WTC11 (cell line): ENCODE measurements around the gene FLT3. TPM values are rescaled to one million over a fixed set of nuclear protein-coding genes. Genes with fewer than 3 reads are reported as not detected.
A peak's percentile ranks its signal among the peaks of the same experiment; 100 is the strongest.

Experiments used
- ATAC-seq: fragments of 200-7000 bp; cut with Tn5 transposase; 2 replicates; pipeline ENCODE4 v1.10.0; 2021; ENCODE audit warnings: mild to moderate bottlenecking, moderate library complexity
- CTCF ChIA-PET: fragments of 300-600 bp; sonication (Branson Sonifier 250); formaldehyde crosslinking; loops from one replicate; lab custom pipeline; 2021; ENCODE audit warnings: antibody characterized with exemption; lab: Charles Lee
- POLR2A ChIA-PET: fragments of 350-600 bp; sonication (Branson Sonifier 250); formaldehyde crosslinking; loops from one replicate; lab custom pipeline; 2021; ENCODE audit warnings: antibody characterized with exemption; lab: Charles Lee
- DNase-seq: peaks from one replicate; pipeline ENCODE4 v3.0.0; 2021; ENCODE audit warnings: low spot score
- H3K27ac Mint-ChIP-seq: 2 replicates; pipeline ENCODE4 v1.8.0; 2021; ENCODE audit warnings: mixed read lengths
- H3K27me3 Mint-ChIP-seq: 2 replicates; pipeline ENCODE4 v1.8.0; 2021; ENCODE audit warnings: low read depth, mild to moderate bottlenecking, moderate library complexity, mixed read lengths
- H3K36me3 Mint-ChIP-seq: 2 replicates; pipeline ENCODE4 v1.8.0; 2021; ENCODE audit warnings: mixed read lengths
- H3K4me1 Mint-ChIP-seq: 2 replicates; pipeline ENCODE4 v1.8.0; 2022; ENCODE audit warnings: mixed read lengths
- H3K4me3 Mint-ChIP-seq: 2 replicates; pipeline ENCODE4 v1.8.0; 2021; ENCODE audit warnings: mild to moderate bottlenecking, moderate library complexity, mixed read lengths
- H3K9me3 Mint-ChIP-seq: 2 replicates; pipeline ENCODE4 v1.8.0; 2021; ENCODE audit warnings: mixed read lengths
- CBFB ChIP-seq: sonication (generic); formaldehyde crosslinking; IDR thresholded peaks from 2 replicates; pipeline ENCODE4 v1.8.1; 2022; ENCODE audit warnings: mild to moderate bottlenecking, low read depth, missing genetic modification reagents
- CREM ChIP-seq: sonication (generic); formaldehyde crosslinking; IDR thresholded peaks from 2 replicates; pipeline ENCODE4 v1.8.1; 2022; ENCODE audit warnings: mild to moderate bottlenecking, missing genetic modification reagents, moderate library complexity
- FOXK1 ChIP-seq: sonication (generic); formaldehyde crosslinking; IDR thresholded peaks from 2 replicates; pipeline ENCODE4 v1.8.0; 2022; ENCODE audit warnings: mild to moderate bottlenecking, moderate library complexity, missing genetic modification reagents
- MYBL2 ChIP-seq: sonication (generic); formaldehyde crosslinking; IDR thresholded peaks from 2 replicates; pipeline ENCODE4 v1.8.1; 2023; ENCODE audit warnings: mild to moderate bottlenecking, moderate library complexity, missing genetic modification reagents
- NFYB ChIP-seq: sonication (generic); formaldehyde crosslinking; conservative IDR thresholded peaks from 2 replicates; pipeline ENCODE4 v1.8.0; 2022; ENCODE audit warnings: low read depth, missing genetic modification reagents
- NR3C1 ChIP-seq: sonication (generic); formaldehyde crosslinking; conservative IDR thresholded peaks from 2 replicates; pipeline ENCODE4 v1.8.1; 2023; ENCODE audit warnings: low read depth, mild to moderate bottlenecking, missing genetic modification reagents
- RELA ChIP-seq: sonication (generic); formaldehyde crosslinking; IDR thresholded peaks from 2 replicates; pipeline ENCODE4 v1.8.1; 2022; ENCODE audit warnings: missing genetic modification reagents, mild to moderate bottlenecking, borderline replicate concordance
- TCF7 ChIP-seq: sonication (generic); formaldehyde crosslinking; IDR thresholded peaks from 2 replicates; pipeline ENCODE4 v1.8.0; 2022; ENCODE audit warnings: mild to moderate bottlenecking, low read depth, missing genetic modification reagents, moderate library complexity
- TEAD4 ChIP-seq: sonication (generic); formaldehyde crosslinking; IDR thresholded peaks from 2 replicates; pipeline ENCODE4 v1.8.0; 2022; ENCODE audit warnings: mild to moderate bottlenecking, missing genetic modification reagents
- ZNF232 ChIP-seq: sonication (generic); formaldehyde crosslinking; IDR thresholded peaks from 2 replicates; pipeline ENCODE4 v1.8.0; 2022; ENCODE audit warnings: mild to moderate bottlenecking, missing genetic modification reagents
- ZNF263 ChIP-seq: sonication (generic); formaldehyde crosslinking; IDR thresholded peaks from 2 replicates; pipeline ENCODE4 v1.8.1; 2022; ENCODE audit warnings: low read depth, mild to moderate bottlenecking, moderate library complexity, missing genetic modification reagents
- ZNF416 ChIP-seq: fragments of 250-450 bp; sonication (Bioruptor Pico); IDR thresholded peaks from 2 replicates; pipeline ENCODE4 v1.9.0; 2021; ENCODE audit warnings: mild to moderate bottlenecking, inconsistent platforms
- total RNA-seq: library from RNA; stranded (reverse); gene quantifications from 3 replicates; pipeline ENCODE4 v1.2.3, GENCODE V29; 2021
- TF ChIP-seq, protein P1 (sequence below): sonication (generic); formaldehyde crosslinking; IDR thresholded peaks from 2 replicates; pipeline ENCODE4 v1.8.1; 2022; ENCODE audit warnings: low read depth, missing genetic modification reagents, borderline replicate concordance
- TF ChIP-seq, protein P2 (sequence below): sonication (generic); formaldehyde crosslinking; IDR thresholded peaks from 2 replicates; pipeline ENCODE4 v1.8.0; 2022; ENCODE audit warnings: missing genetic modification reagents
- TF ChIP-seq, protein P3 (sequence below): sonication (generic); formaldehyde crosslinking; conservative IDR thresholded peaks from 2 replicates; pipeline ENCODE4 v1.8.1; 2022; ENCODE audit warnings: mild to moderate bottlenecking, missing genetic modification reagents
- TF ChIP-seq, protein P4 (sequence below): fragments of 250-450 bp; sonication (Bioruptor Pico); IDR thresholded peaks from 2 replicates; pipeline ENCODE4 v1.9.0; 2021; ENCODE audit warnings: mild to moderate bottlenecking
- TF ChIP-seq, protein P5 (sequence below): sonication (generic); formaldehyde crosslinking; IDR thresholded peaks from 2 replicates; pipeline ENCODE4 v1.8.1; 2022; ENCODE audit warnings: missing genetic modification reagents, borderline replicate concordance
- TF ChIP-seq, protein P6 (sequence below): sonication (generic); formaldehyde crosslinking; IDR thresholded peaks from 2 replicates; pipeline ENCODE4 v1.8.0; 2022; ENCODE audit warnings: mild to moderate bottlenecking, missing genetic modification reagents
- TF ChIP-seq, protein P7 (sequence below): fragments of 250-450 bp; sonication (Bioruptor Pico); IDR thresholded peaks from 2 replicates; pipeline ENCODE4 v1.8.0; 2021; ENCODE audit warnings: mild to moderate bottlenecking

The FLT3 gene
- total RNA-seq, 1 experiment from 2014 or later, result 0.15 TPM

DNA sequence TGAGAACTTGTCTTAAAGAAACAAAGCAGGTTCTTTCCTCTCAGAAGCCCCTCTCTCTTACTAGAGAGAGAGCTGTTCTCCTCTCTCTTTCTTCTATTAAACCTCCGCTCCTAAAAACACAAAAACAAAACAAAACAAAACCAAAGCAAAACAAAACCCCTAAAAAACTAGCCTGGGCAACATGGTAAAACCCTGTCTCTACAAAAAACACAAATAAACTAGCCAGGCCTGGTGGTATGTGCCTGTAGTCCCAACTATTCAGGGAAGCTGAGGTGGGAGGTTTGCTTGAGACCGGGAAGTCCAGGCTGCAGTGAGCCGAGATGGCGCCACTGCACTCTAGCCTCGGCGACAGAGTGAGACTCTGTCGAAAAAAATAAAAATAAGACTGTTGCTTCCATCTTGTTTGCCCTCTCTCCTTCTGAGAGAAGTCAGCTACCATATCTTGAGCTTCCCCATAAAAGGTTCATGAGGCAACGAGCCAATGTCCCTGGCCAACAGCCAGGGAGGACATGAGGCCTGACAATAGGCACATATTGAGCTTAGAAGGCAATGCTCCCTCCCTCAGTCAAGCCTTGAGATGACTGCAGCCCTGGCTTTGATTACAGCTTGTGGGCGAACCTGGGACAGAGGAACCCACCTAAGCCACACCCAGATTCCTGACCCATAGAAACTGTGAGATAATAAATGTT is 17.5 kb upstream of the FLT3 start:
- TF ChIP-seq CBFB (CRISPR knock-in tag) (no peak), TCF7 (CRISPR knock-in tag) (no peak), NR3C1 (CRISPR knock-in tag) (no peak), RELA (no peak), ZNF263 (CRISPR knock-in tag) (no peak)
- TF ChIP-seq, protein P1, sequence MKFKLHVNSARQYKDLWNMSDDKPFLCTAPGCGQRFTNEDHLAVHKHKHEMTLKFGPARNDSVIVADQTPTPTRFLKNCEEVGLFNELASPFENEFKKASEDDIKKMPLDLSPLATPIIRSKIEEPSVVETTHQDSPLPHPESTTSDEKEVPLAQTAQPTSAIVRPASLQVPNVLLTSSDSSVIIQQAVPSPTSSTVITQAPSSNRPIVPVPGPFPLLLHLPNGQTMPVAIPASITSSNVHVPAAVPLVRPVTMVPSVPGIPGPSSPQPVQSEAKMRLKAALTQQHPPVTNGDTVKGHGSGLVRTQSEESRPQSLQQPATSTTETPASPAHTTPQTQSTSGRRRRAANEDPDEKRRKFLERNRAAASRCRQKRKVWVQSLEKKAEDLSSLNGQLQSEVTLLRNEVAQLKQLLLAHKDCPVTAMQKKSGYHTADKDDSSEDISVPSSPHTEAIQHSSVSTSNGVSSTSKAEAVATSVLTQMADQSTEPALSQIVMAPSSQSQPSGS (CRISPR knock-in tag), result no peak
- Mint-ChIP-seq H3K36me3 (no peaks in the 10 kb centered on the region), H3K27ac (no peak overlapping the region), H3K9me3 (no peaks in the 10 kb centered on the region), H3K4me3 (no peak overlapping the region), H3K27me3 (no peaks in the 10 kb centered on the region), H3K4me1 (no peaks in the 10 kb centered on the region; the same call in 1 of the 2 replicates)
- DNase-seq, result no peak
- CTCF ChIA-PET, result interaction anchor here (0.6 to 1.1 kb wide), 2 partner anchors 123 to 191 kb away, joined by 3 read pairs; no protein-coding TSS in a partner anchor
- ATAC-seq, result peak; percentile 72
- POLR2A ChIA-PET, result interaction anchor here (0.7 to 0.8 kb wide), 2 partner anchors 14 to 83 kb away, joined by 3 read pairs; no protein-coding TSS in a partner anchor

DNA sequence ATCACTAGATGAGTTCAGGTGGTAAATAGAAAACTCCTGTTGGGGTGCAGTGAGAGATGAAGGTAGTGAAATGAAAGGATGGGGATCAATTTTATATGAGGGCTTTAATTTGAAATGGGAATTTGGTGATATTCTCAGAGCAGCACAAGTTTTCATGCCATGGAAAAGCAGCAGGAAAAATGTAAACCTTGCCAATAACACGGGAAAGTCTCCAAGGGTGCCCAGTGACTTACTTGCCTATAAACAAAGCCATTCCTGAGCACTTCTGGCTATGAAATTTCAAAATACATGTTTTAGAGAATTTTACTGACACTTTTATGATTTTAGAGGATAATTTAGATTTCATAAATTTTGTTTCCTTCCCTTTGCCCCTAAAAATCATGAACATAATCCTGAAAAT is 16.4 kb upstream of the FLT3 start:
- ChIA-PET POLR2A (no interaction called here), CTCF (interaction anchor here (0.7 to 1.1 kb wide), 2 partner anchors 84 to 190 kb away, joined by 3 read pairs; no protein-coding TSS in a partner anchor)
- H3K4me3 Mint-ChIP-seq, result no peak overlapping the region
- no peak for DNase-seq
- no peak for ATAC-seq
- H3K27ac Mint-ChIP-seq, result no peak overlapping the region
- no peaks in the 10 kb centered on the region for H3K9me3 Mint-ChIP-seq
- no peaks in the 10 kb centered on the region for H3K36me3 Mint-ChIP-seq
- no peak for TF ChIP-seq ZNF416
- TF ChIP-seq RELA, result no peak
- TF ChIP-seq, protein P2, sequence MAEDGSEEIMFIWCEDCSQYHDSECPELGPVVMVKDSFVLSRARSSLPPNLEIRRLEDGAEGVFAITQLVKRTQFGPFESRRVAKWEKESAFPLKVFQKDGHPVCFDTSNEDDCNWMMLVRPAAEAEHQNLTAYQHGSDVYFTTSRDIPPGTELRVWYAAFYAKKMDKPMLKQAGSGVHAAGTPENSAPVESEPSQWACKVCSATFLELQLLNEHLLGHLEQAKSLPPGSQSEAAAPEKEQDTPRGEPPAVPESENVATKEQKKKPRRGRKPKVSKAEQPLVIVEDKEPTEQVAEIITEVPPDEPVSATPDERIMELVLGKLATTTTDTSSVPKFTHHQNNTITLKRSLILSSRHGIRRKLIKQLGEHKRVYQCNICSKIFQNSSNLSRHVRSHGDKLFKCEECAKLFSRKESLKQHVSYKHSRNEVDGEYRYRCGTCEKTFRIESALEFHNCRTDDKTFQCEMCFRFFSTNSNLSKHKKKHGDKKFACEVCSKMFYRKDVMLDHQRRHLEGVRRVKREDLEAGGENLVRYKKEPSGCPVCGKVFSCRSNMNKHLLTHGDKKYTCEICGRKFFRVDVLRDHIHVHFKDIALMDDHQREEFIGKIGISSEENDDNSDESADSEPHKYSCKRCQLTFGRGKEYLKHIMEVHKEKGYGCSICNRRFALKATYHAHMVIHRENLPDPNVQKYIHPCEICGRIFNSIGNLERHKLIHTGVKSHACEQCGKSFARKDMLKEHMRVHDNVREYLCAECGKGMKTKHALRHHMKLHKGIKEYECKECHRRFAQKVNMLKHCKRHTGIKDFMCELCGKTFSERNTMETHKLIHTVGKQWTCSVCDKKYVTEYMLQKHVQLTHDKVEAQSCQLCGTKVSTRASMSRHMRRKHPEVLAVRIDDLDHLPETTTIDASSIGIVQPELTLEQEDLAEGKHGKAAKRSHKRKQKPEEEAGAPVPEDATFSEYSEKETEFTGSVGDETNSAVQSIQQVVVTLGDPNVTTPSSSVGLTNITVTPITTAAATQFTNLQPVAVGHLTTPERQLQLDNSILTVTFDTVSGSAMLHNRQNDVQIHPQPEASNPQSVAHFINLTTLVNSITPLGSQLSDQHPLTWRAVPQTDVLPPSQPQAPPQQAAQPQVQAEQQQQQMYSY (CRISPR knock-in tag), result no peak
- TF ChIP-seq, protein P3, sequence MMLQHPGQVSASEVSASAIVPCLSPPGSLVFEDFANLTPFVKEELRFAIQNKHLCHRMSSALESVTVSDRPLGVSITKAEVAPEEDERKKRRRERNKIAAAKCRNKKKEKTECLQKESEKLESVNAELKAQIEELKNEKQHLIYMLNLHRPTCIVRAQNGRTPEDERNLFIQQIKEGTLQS (CRISPR knock-in tag), result no peak
- no peak for TF ChIP-seq FOXK1 (CRISPR knock-in tag)
- TF ChIP-seq, protein P4, sequence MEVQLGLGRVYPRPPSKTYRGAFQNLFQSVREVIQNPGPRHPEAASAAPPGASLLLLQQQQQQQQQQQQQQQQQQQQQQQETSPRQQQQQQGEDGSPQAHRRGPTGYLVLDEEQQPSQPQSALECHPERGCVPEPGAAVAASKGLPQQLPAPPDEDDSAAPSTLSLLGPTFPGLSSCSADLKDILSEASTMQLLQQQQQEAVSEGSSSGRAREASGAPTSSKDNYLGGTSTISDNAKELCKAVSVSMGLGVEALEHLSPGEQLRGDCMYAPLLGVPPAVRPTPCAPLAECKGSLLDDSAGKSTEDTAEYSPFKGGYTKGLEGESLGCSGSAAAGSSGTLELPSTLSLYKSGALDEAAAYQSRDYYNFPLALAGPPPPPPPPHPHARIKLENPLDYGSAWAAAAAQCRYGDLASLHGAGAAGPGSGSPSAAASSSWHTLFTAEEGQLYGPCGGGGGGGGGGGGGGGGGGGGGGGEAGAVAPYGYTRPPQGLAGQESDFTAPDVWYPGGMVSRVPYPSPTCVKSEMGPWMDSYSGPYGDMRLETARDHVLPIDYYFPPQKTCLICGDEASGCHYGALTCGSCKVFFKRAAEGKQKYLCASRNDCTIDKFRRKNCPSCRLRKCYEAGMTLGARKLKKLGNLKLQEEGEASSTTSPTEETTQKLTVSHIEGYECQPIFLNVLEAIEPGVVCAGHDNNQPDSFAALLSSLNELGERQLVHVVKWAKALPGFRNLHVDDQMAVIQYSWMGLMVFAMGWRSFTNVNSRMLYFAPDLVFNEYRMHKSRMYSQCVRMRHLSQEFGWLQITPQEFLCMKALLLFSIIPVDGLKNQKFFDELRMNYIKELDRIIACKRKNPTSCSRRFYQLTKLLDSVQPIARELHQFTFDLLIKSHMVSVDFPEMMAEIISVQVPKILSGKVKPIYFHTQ (CRISPR knock-in tag), result no peak
- TF ChIP-seq MYBL2 (CRISPR knock-in tag), result no peak
- no peak for TF ChIP-seq NFYB (CRISPR knock-in tag)
- TF ChIP-seq TEAD4 (CRISPR knock-in tag), result no peak
- TF ChIP-seq, protein P5, sequence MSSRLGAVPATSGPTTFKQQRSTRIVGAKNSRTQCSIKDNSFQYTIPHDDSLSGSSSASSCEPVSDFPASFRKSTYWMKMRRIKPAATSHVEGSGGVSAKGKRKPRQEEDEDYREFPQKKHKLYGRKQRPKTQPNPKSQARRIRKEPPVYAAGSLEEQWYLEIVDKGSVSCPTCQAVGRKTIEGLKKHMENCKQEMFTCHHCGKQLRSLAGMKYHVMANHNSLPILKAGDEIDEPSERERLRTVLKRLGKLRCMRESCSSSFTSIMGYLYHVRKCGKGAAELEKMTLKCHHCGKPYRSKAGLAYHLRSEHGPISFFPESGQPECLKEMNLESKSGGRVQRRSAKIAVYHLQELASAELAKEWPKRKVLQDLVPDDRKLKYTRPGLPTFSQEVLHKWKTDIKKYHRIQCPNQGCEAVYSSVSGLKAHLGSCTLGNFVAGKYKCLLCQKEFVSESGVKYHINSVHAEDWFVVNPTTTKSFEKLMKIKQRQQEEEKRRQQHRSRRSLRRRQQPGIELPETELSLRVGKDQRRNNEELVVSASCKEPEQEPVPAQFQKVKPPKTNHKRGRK (CRISPR knock-in tag), result no peak
- no peak for TF ChIP-seq CREM (CRISPR knock-in tag)
- no peak for TF ChIP-seq ZNF232 (CRISPR knock-in tag)
- TF ChIP-seq, protein P6, sequence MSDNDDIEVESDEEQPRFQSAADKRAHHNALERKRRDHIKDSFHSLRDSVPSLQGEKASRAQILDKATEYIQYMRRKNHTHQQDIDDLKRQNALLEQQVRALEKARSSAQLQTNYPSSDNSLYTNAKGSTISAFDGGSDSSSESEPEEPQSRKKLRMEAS (CRISPR knock-in tag), result no peak
- TF ChIP-seq, protein P7, sequence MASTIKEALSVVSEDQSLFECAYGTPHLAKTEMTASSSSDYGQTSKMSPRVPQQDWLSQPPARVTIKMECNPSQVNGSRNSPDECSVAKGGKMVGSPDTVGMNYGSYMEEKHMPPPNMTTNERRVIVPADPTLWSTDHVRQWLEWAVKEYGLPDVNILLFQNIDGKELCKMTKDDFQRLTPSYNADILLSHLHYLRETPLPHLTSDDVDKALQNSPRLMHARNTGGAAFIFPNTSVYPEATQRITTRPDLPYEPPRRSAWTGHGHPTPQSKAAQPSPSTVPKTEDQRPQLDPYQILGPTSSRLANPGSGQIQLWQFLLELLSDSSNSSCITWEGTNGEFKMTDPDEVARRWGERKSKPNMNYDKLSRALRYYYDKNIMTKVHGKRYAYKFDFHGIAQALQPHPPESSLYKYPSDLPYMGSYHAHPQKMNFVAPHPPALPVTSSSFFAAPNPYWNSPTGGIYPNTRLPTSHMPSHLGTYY (CRISPR knock-in tag), result no peak
- TF ChIP-seq, all 79 proteins: peak for 0
- no peaks in the 10 kb centered on the region for H3K27me3 Mint-ChIP-seq
- H3K4me1 Mint-ChIP-seq, result no peaks in the 10 kb centered on the region; the same call in 1 of the 2 replicates
